WTC11 (cell line): ENCODE data around the gene SMYD5. TPM values are rescaled to one million over a fixed set of nuclear protein-coding genes. Genes with fewer than 3 reads are reported as not detected.

Experiments
- CBFB ChIP-seq: sonication (generic); formaldehyde crosslinking; IDR thresholded peaks from 2 replicates; pipeline ENCODE4 v1.8.1; 2022; ENCODE audit warnings: mild to moderate bottlenecking, low read depth, missing genetic modification reagents
- CREM ChIP-seq: sonication (generic); formaldehyde crosslinking; IDR thresholded peaks from 2 replicates; pipeline ENCODE4 v1.8.1; 2022; ENCODE audit warnings: mild to moderate bottlenecking, missing genetic modification reagents, moderate library complexity
- ELF4 ChIP-seq: sonication (generic); formaldehyde crosslinking; IDR thresholded peaks from 2 replicates; pipeline ENCODE4 v1.8.1; 2022; ENCODE audit warnings: low read depth, mild to moderate bottlenecking, moderate library complexity, missing genetic modification reagents
- FOXK1 ChIP-seq: sonication (generic); formaldehyde crosslinking; IDR thresholded peaks from 2 replicates; pipeline ENCODE4 v1.8.0; 2022; ENCODE audit warnings: mild to moderate bottlenecking, moderate library complexity, missing genetic modification reagents
- FOXP1 ChIP-seq: sonication (generic); formaldehyde crosslinking; IDR thresholded peaks from 2 replicates; pipeline ENCODE4 v1.8.0; 2022; ENCODE audit warnings: missing genetic modification reagents, mild to moderate bottlenecking, moderate library complexity, borderline replicate concordance
- JUN ChIP-seq: sonication (generic); formaldehyde crosslinking; IDR thresholded peaks from 2 replicates; pipeline ENCODE4 v1.8.0; 2023; ENCODE audit warnings: mild to moderate bottlenecking, missing genetic modification reagents
- RELA ChIP-seq: sonication (generic); formaldehyde crosslinking; IDR thresholded peaks from 2 replicates; pipeline ENCODE4 v1.8.1; 2022; ENCODE audit warnings: missing genetic modification reagents, mild to moderate bottlenecking, borderline replicate concordance
- SMAD4 ChIP-seq: sonication (generic); formaldehyde crosslinking; IDR thresholded peaks from 2 replicates; pipeline ENCODE4 v1.8.0; 2022; ENCODE audit warnings: mild to moderate bottlenecking, missing genetic modification reagents
- TEAD1 ChIP-seq: sonication (generic); formaldehyde crosslinking; IDR thresholded peaks from 2 replicates; pipeline ENCODE4 v1.8.0; 2022; ENCODE audit warnings: mild to moderate bottlenecking, missing genetic modification reagents
- TEAD4 ChIP-seq: sonication (generic); formaldehyde crosslinking; IDR thresholded peaks from 2 replicates; pipeline ENCODE4 v1.8.0; 2022; ENCODE audit warnings: mild to moderate bottlenecking, missing genetic modification reagents
- TP53 ChIP-seq: sonication (generic); formaldehyde crosslinking; IDR thresholded peaks from 2 replicates; pipeline ENCODE4 v1.8.1; 2023; ENCODE audit warnings: mild to moderate bottlenecking, missing genetic modification reagents
- ZBTB21 ChIP-seq: sonication (generic); formaldehyde crosslinking; IDR thresholded peaks from 2 replicates; pipeline ENCODE4 v1.8.1; 2023; ENCODE audit warnings: mild to moderate bottlenecking, missing genetic modification reagents, borderline replicate concordance
- ZNF121 ChIP-seq: sonication (generic); formaldehyde crosslinking; IDR thresholded peaks from 2 replicates; pipeline ENCODE4 v1.8.0; 2023; ENCODE audit warnings: missing genetic modification reagents
- ZNF232 ChIP-seq: sonication (generic); formaldehyde crosslinking; IDR thresholded peaks from 2 replicates; pipeline ENCODE4 v1.8.0; 2022; ENCODE audit warnings: mild to moderate bottlenecking, missing genetic modification reagents
- ZNF263 ChIP-seq: sonication (generic); formaldehyde crosslinking; IDR thresholded peaks from 2 replicates; pipeline ENCODE4 v1.8.1; 2022; ENCODE audit warnings: low read depth, mild to moderate bottlenecking, moderate library complexity, missing genetic modification reagents
- ZNF317 ChIP-seq: sonication (generic); formaldehyde crosslinking; IDR thresholded peaks from 2 replicates; pipeline ENCODE4 v1.8.1; 2023; ENCODE audit warnings: low read depth, mild to moderate bottlenecking, moderate library complexity, missing genetic modification reagents, borderline replicate concordance
- total RNA-seq: library from RNA; stranded (reverse); gene quantifications from 3 replicates; pipeline ENCODE4 v1.2.3, GENCODE V29; 2021
- TF ChIP-seq, protein P1 (sequence below): sonication (generic); formaldehyde crosslinking; IDR thresholded peaks from 2 replicates; pipeline ENCODE4 v1.8.1; 2023; ENCODE audit warnings: mild to moderate bottlenecking, missing genetic modification reagents, moderate library complexity
- TF ChIP-seq, protein P2 (sequence below): sonication (generic); formaldehyde crosslinking; IDR thresholded peaks from 2 replicates; pipeline ENCODE4 v1.8.0; 2022; ENCODE audit warnings: missing genetic modification reagents
- TF ChIP-seq, protein P3 (sequence below): fragments of 250-450 bp; sonication (Bioruptor Pico); IDR thresholded peaks from 2 replicates; pipeline ENCODE4 v1.9.0; 2021; ENCODE audit warnings: mild to moderate bottlenecking
- TF ChIP-seq, protein P4 (sequence below): sonication (generic); formaldehyde crosslinking; IDR thresholded peaks from 2 replicates; pipeline ENCODE4 v1.8.1; 2023; ENCODE audit warnings: mild to moderate bottlenecking, missing genetic modification reagents
- TF ChIP-seq, protein P5 (sequence below): sonication (generic); formaldehyde crosslinking; IDR thresholded peaks from 2 replicates; pipeline ENCODE4 v1.8.0; 2022; ENCODE audit warnings: mild to moderate bottlenecking, missing genetic modification reagents
- TF ChIP-seq, protein P6 (sequence below): sonication (generic); formaldehyde crosslinking; IDR thresholded peaks from 2 replicates; pipeline ENCODE4 v1.8.1; 2023; ENCODE audit warnings: mild to moderate bottlenecking, missing genetic modification reagents, moderate library complexity
- TF ChIP-seq, protein P7 (sequence below): sonication (generic); formaldehyde crosslinking; IDR thresholded peaks from 2 replicates; pipeline ENCODE4 v1.8.0; 2023; ENCODE audit warnings: missing genetic modification reagents, mild to moderate bottlenecking, borderline replicate concordance

The SMYD5 gene
- total RNA-seq, 1 experiment from 2014 or later = 46.7 TPM

DNA sequence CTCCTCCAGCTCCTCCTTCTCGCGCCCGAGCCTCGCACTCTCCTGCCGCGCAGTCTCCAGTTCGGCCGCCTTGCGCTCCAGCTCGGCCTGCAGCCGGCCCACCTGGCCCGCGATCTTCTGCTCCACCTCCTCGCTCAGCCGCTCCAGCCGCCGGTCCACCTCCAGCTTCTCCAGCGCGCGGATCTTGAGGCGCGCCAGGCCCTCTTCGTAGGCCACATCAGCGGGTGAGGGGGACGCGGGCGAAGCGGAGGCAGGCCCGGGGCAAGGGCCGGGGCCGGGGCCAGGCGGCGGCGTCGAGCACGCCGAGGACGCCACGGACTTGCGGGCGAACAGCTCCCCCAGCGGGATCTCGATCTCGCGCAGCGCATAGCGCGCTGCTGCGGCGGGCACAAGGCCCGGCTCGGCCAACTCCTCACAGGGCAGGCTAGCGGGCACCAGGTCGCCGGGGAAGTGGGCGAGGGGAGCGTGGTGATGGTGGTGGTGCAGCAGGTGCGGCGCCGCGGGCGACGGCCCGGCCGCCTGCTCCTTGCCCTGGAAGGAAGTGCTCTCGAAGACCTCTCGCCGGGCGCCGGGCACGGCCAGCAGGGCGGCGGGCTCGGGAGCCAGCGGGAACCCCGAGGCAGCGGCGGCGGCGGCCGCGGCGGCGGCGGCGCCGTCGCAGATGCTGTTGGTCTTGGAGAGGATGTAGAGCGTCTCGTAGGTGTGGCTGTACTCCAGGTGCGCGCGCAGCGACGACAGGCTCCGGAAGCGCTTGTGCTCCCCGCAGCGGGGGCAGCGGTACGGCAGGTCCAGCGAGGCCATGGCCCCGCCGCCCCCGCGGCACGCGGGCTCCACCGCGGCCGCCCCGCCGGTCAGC, 55.0 kb downstream of the SMYD5 start (continued):
- TF ChIP-seq, protein P1, sequence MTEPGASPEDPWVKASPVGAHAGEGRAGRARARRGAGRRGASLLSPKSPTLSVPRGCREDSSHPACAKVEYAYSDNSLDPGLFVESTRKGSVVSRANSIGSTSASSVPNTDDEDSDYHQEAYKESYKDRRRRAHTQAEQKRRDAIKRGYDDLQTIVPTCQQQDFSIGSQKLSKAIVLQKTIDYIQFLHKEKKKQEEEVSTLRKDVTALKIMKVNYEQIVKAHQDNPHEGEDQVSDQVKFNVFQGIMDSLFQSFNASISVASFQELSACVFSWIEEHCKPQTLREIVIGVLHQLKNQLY = 0 out of 2 replicates have a peak, but pooled peaks have one; percentile 27
- TF ChIP-seq, protein P2, sequence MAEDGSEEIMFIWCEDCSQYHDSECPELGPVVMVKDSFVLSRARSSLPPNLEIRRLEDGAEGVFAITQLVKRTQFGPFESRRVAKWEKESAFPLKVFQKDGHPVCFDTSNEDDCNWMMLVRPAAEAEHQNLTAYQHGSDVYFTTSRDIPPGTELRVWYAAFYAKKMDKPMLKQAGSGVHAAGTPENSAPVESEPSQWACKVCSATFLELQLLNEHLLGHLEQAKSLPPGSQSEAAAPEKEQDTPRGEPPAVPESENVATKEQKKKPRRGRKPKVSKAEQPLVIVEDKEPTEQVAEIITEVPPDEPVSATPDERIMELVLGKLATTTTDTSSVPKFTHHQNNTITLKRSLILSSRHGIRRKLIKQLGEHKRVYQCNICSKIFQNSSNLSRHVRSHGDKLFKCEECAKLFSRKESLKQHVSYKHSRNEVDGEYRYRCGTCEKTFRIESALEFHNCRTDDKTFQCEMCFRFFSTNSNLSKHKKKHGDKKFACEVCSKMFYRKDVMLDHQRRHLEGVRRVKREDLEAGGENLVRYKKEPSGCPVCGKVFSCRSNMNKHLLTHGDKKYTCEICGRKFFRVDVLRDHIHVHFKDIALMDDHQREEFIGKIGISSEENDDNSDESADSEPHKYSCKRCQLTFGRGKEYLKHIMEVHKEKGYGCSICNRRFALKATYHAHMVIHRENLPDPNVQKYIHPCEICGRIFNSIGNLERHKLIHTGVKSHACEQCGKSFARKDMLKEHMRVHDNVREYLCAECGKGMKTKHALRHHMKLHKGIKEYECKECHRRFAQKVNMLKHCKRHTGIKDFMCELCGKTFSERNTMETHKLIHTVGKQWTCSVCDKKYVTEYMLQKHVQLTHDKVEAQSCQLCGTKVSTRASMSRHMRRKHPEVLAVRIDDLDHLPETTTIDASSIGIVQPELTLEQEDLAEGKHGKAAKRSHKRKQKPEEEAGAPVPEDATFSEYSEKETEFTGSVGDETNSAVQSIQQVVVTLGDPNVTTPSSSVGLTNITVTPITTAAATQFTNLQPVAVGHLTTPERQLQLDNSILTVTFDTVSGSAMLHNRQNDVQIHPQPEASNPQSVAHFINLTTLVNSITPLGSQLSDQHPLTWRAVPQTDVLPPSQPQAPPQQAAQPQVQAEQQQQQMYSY = peak; percentile 48; the same call in 1 of the 2 replicates
- TF ChIP-seq SMAD4 (CRISPR knock-in tag) = peak; percentile 82; the same call in 1 of the 2 replicates
- TF ChIP-seq CBFB (CRISPR knock-in tag) = peak; percentile 87; the same call in 1 of the 2 replicates
- TF ChIP-seq, protein P3, sequence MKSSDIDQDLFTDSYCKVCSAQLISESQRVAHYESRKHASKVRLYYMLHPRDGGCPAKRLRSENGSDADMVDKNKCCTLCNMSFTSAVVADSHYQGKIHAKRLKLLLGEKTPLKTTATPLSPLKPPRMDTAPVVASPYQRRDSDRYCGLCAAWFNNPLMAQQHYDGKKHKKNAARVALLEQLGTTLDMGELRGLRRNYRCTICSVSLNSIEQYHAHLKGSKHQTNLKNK = no peak
- TF ChIP-seq, protein P4, sequence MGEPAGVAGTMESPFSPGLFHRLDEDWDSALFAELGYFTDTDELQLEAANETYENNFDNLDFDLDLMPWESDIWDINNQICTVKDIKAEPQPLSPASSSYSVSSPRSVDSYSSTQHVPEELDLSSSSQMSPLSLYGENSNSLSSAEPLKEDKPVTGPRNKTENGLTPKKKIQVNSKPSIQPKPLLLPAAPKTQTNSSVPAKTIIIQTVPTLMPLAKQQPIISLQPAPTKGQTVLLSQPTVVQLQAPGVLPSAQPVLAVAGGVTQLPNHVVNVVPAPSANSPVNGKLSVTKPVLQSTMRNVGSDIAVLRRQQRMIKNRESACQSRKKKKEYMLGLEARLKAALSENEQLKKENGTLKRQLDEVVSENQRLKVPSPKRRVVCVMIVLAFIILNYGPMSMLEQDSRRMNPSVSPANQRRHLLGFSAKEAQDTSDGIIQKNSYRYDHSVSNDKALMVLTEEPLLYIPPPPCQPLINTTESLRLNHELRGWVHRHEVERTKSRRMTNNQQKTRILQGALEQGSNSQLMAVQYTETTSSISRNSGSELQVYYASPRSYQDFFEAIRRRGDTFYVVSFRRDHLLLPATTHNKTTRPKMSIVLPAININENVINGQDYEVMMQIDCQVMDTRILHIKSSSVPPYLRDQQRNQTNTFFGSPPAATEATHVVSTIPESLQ (CRISPR knock-in tag) = no peak
- peak; percentile 94 for TF ChIP-seq TEAD1 (CRISPR knock-in tag)
- 0 out of 2 replicates have a peak, but pooled peaks have one; percentile 13 for TF ChIP-seq ZNF121 (CRISPR knock-in tag)
- TF ChIP-seq, protein P5, sequence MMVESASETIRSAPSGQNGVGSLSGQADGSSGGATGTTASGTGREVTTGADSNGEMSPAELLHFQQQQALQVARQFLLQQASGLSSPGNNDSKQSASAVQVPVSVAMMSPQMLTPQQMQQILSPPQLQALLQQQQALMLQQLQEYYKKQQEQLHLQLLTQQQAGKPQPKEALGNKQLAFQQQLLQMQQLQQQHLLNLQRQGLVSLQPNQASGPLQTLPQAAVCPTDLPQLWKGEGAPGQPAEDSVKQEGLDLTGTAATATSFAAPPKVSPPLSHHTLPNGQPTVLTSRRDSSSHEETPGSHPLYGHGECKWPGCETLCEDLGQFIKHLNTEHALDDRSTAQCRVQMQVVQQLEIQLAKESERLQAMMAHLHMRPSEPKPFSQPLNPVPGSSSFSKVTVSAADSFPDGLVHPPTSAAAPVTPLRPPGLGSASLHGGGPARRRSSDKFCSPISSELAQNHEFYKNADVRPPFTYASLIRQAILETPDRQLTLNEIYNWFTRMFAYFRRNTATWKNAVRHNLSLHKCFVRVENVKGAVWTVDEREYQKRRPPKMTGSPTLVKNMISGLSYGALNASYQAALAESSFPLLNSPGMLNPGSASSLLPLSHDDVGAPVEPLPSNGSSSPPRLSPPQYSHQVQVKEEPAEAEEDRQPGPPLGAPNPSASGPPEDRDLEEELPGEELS = peak; percentile 93
- TF ChIP-seq, protein P6, sequence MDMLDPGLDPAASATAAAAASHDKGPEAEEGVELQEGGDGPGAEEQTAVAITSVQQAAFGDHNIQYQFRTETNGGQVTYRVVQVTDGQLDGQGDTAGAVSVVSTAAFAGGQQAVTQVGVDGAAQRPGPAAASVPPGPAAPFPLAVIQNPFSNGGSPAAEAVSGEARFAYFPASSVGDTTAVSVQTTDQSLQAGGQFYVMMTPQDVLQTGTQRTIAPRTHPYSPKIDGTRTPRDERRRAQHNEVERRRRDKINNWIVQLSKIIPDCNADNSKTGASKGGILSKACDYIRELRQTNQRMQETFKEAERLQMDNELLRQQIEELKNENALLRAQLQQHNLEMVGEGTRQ (CRISPR knock-in tag) = peak; percentile 6; the same call in 1 of the 2 replicates
- TF ChIP-seq FOXK1 (CRISPR knock-in tag) = peak; percentile 75; the same call in 1 of the 2 replicates
- peak; percentile 97 for TF ChIP-seq TP53 (CRISPR knock-in tag)
- TF ChIP-seq ZNF263 (CRISPR knock-in tag) = peak; percentile 76
- TF ChIP-seq ZBTB21 (CRISPR knock-in tag) = peak; percentile 74
- TF ChIP-seq ZNF232 (CRISPR knock-in tag) = peak; percentile 54; the same call in 1 of the 2 replicates
- TF ChIP-seq, protein P7, sequence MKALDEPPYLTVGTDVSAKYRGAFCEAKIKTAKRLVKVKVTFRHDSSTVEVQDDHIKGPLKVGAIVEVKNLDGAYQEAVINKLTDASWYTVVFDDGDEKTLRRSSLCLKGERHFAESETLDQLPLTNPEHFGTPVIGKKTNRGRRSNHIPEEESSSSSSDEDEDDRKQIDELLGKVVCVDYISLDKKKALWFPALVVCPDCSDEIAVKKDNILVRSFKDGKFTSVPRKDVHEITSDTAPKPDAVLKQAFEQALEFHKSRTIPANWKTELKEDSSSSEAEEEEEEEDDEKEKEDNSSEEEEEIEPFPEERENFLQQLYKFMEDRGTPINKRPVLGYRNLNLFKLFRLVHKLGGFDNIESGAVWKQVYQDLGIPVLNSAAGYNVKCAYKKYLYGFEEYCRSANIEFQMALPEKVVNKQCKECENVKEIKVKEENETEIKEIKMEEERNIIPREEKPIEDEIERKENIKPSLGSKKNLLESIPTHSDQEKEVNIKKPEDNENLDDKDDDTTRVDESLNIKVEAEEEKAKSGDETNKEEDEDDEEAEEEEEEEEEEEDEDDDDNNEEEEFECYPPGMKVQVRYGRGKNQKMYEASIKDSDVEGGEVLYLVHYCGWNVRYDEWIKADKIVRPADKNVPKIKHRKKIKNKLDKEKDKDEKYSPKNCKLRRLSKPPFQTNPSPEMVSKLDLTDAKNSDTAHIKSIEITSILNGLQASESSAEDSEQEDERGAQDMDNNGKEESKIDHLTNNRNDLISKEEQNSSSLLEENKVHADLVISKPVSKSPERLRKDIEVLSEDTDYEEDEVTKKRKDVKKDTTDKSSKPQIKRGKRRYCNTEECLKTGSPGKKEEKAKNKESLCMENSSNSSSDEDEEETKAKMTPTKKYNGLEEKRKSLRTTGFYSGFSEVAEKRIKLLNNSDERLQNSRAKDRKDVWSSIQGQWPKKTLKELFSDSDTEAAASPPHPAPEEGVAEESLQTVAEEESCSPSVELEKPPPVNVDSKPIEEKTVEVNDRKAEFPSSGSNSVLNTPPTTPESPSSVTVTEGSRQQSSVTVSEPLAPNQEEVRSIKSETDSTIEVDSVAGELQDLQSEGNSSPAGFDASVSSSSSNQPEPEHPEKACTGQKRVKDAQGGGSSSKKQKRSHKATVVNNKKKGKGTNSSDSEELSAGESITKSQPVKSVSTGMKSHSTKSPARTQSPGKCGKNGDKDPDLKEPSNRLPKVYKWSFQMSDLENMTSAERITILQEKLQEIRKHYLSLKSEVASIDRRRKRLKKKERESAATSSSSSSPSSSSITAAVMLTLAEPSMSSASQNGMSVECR (CRISPR knock-in tag) = peak; percentile 95
- TF ChIP-seq JUN (CRISPR knock-in tag) = peak; percentile 85
- peak; percentile 64; the same call in 1 of the 2 replicates for TF ChIP-seq CREM
- peak; percentile 92 for TF ChIP-seq FOXP1
- peak; percentile 90; the same call in 1 of the 2 replicates for TF ChIP-seq RELA
- peak; percentile 91 for TF ChIP-seq ELF4 (CRISPR knock-in tag)
- peak; percentile 74 for TF ChIP-seq ZNF317 (CRISPR knock-in tag)
- TF ChIP-seq TEAD4 (CRISPR knock-in tag) = no peak
